IMR-90 (cell line): Measurements from ENCODE around the gene PCDHGC5.

Source experiments
- MAZ ChIP-seq: IDR thresholded peaks from 2 replicates; pipeline ENCODE4 v1.6.1; 2012; ENCODE audit warnings: low read depth, mild to moderate bottlenecking, low read length, improper control_type of control experiment, moderate library complexity, borderline replicate concordance
- POLR2A ChIP-seq: IDR thresholded peaks from 2 replicates; pipeline ENCODE4 v1.6.1; 2012; ENCODE audit warnings: mild to moderate bottlenecking, low read depth, low read length
- RCOR1 ChIP-seq: IDR thresholded peaks from 2 replicates; pipeline ENCODE4 v1.6.1; 2012; ENCODE audit warnings: mild to moderate bottlenecking, low read length, improper control_type of control experiment; ENCODE audit not compliant: insufficient replicate concordance

- TF ChIP-seq POLR2A (no peak), RCOR1 (no peak), MAZ (no peak)
Observed at GRCh38 chr5:141441571-141442170, 47.2 kb upstream of the PCDHGC5 start.
